Neural cell (in vitro differentiated cells): ENCODE data around the gene TMEM59L. TPM values are rescaled to one million over a fixed set of nuclear protein-coding genes. Genes with fewer than 3 reads are reported as not detected.

Experiments used
- H2AFZ ChIP-seq: fragments of 200-600, 300-800 bp; sonication (generic), shearing (Covaris generic); 2 replicates; pipeline ENCODE4 v1.6.0; 2014; ENCODE audit warnings: low read depth, mild to moderate bottlenecking, antibody characterized with exemption, low read length, moderate library complexity
- H3F3A ChIP-seq: fragments of 200-600 bp; shearing (Covaris generic); 2 replicates; pipeline ENCODE4 v1.6.1; 2016; ENCODE audit warnings: mild to moderate bottlenecking, moderate library complexity, mixed read lengths, antibody characterized with exemption, low read length; ENCODE audit not compliant: insufficient read depth, poor library complexity, severe bottlenecking
- H3K27ac ChIP-seq: fragments of 200-600, 300-800 bp; sonication (generic), shearing (Covaris generic); 2 replicates; pipeline ENCODE4 v1.5.1; 2014; ENCODE audit warnings: mild to moderate bottlenecking, low read length, moderate library complexity
- H3K27me3 ChIP-seq: fragments of 300-800, 200-600 bp; sonication (generic), shearing (Covaris generic); 2 replicates; pipeline ENCODE4 v1.6.0; 2014; ENCODE audit warnings: mild to moderate bottlenecking, low read depth, low read length, moderate library complexity; ENCODE audit not compliant: insufficient read depth
- H3K36me3 ChIP-seq: fragments of 300-800, 200-600 bp; sonication (generic), shearing (Covaris generic); 2 replicates; pipeline ENCODE4 v1.5.1; 2014; ENCODE audit warnings: mild to moderate bottlenecking, antibody characterized with exemption, low read length, moderate library complexity; ENCODE audit not compliant: insufficient read depth
- H3K4me2 ChIP-seq: fragments of 300-800, 200-600 bp; sonication (generic), shearing (Covaris generic); 2 replicates; pipeline ENCODE4 v1.6.0; 2014; ENCODE audit warnings: mild to moderate bottlenecking, low read length
- H3K4me3 ChIP-seq: fragments of 300-800, 200-600 bp; sonication (generic), shearing (Covaris generic); 2 replicates; pipeline ENCODE4 v1.5.1; 2014; ENCODE audit warnings: mild to moderate bottlenecking, low read length, moderate library complexity
- H3K79me2 ChIP-seq: fragments of 200-600 bp; shearing (Covaris generic); replicated peaks from 2 replicates; pipeline ENCODE4 v1.6.0; 2014; ENCODE audit warnings: mild to moderate bottlenecking, low read length, moderate library complexity; ENCODE audit not compliant: insufficient read depth
- H3K9ac ChIP-seq: fragments of 300-800, 200-600 bp; sonication (generic), shearing (Covaris generic); 2 replicates; pipeline ENCODE4 v1.6.1; 2016; ENCODE audit warnings: mild to moderate bottlenecking, low read length, mixed read lengths
- H3K9me2 ChIP-seq: fragments of 200-600 bp; shearing (Covaris generic); 2 replicates; pipeline ENCODE4 v1.6.1; 2016; ENCODE audit warnings: mild to moderate bottlenecking, low read length, mixed read lengths; ENCODE audit not compliant: insufficient read depth
- H3K9me3 ChIP-seq: fragments of 200-600, 300-800 bp; sonication (generic), shearing (Covaris generic); 2 replicates; pipeline ENCODE4 v1.6.1; 2016; ENCODE audit warnings: mild to moderate bottlenecking, mixed run types, low read length, moderate library complexity, mixed read lengths
- H4K20me1 ChIP-seq: fragments of 200-600 bp; shearing (Covaris generic); 2 replicates; pipeline ENCODE4 v1.6.1; 2016; ENCODE audit warnings: mild to moderate bottlenecking, mixed run types; ENCODE audit not compliant: insufficient read depth
- CTCF ChIP-seq: fragments of 450-650 bp; IDR thresholded peaks from 2 replicates; pipeline ENCODE4 v1.5.1; 2014; ENCODE audit warnings: antibody characterized with exemption, mild to moderate bottlenecking, moderate library complexity; ENCODE audit not compliant: poor library complexity, severe bottlenecking
- EP300 ChIP-seq: fragments of 450-650 bp; conservative IDR thresholded peaks from 2 replicates; pipeline ENCODE4 v1.6.1; 2014; ENCODE audit warnings: antibody characterized with exemption, mild to moderate bottlenecking, moderate library complexity; ENCODE audit not compliant: poor library complexity, severe bottlenecking
- EZH2 ChIP-seq: fragments of 200-600, 300-800 bp; shearing (Covaris generic), sonication (generic); IDR thresholded peaks from 2 replicates; pipeline ENCODE4 v1.6.1; 2014; ENCODE audit warnings: antibody characterized with exemption, low read length, borderline replicate concordance, mild to moderate bottlenecking; ENCODE audit not compliant: insufficient read depth, poor library complexity, severe bottlenecking
- MXI1 ChIP-seq: fragments of 450-650 bp; conservative IDR thresholded peaks from 2 replicates; pipeline ENCODE4 v1.6.1; 2014; ENCODE audit warnings: antibody characterized with exemption, mild to moderate bottlenecking; ENCODE audit not compliant: poor library complexity, severe bottlenecking
- POLR2AphosphoS5 ChIP-seq: IDR thresholded peaks from 2 replicates; pipeline ENCODE4 v1.6.1; 2012
- RAD21 ChIP-seq: fragments of 450-650 bp; conservative IDR thresholded peaks from 2 replicates; pipeline ENCODE4 v1.6.1; 2014; ENCODE audit warnings: antibody characterized with exemption, mild to moderate bottlenecking, moderate library complexity
- REST ChIP-seq: IDR thresholded peaks from 2 replicates; pipeline ENCODE4 v1.6.1; 2012; ENCODE audit warnings: borderline replicate concordance
- SMC3 ChIP-seq: fragments of 450-650 bp; conservative IDR thresholded peaks from 2 replicates; pipeline ENCODE4 v1.6.1; 2014; ENCODE audit warnings: antibody characterized with exemption, mild to moderate bottlenecking, moderate library complexity; ENCODE audit not compliant: poor library complexity
- TAF1 ChIP-seq: IDR thresholded peaks from 2 replicates; pipeline ENCODE4 v1.6.1; 2012; ENCODE audit warnings: low read depth
- polyA plus RNA-seq: library from polyadenylated mRNA; depleted of rRNA; stranded (reverse); fragments of >200 nt; gene quantifications from 2 replicates; pipeline ENCODE4 v1.2.3, GENCODE V29; 2014

Gene TMEM59L
- polyA plus RNA-seq, 1 donor from 2014 or later: 138 TPM

GRCh38 chr19:18650021-18650390, 37.3 kb downstream of the TMEM59L start:
- Histone ChIP-seq H3K27me3 (no peaks in the 10 kb centered on the region), H4K20me1 (no peaks in the 10 kb centered on the region), H3K27ac (no peak overlapping the region), H3K9ac (no peak overlapping the region), H3K36me3 (no peaks in the 10 kb centered on the region), H3K79me2 (no peaks in the 10 kb centered on the region), H3K9me3 (no peaks in the 10 kb centered on the region), H3K9me2 (no peaks in the 10 kb centered on the region), H3K4me3 (no peak overlapping the region), H2AFZ (no peak overlapping the region), H3F3A (no peaks in the 10 kb centered on the region), H3K4me2 (no peak overlapping the region)
- no peak for TF ChIP-seq EZH2
- no peak for TF ChIP-seq TAF1
- no peak for TF ChIP-seq RAD21
- no peak for TF ChIP-seq POLR2AphosphoS5
- no peak for TF ChIP-seq EP300
- TF ChIP-seq SMC3: no peak
- TF ChIP-seq CTCF: no peak

- Histone ChIP-seq H3K27ac (no peak overlapping the region), H3K27me3 (no peaks in the 10 kb centered on the region), H3K4me3 (no peak overlapping the region), H4K20me1 (no peaks in the 10 kb centered on the region), H2AFZ (no peak overlapping the region), H3F3A (no peaks in the 10 kb centered on the region), H3K79me2 (no peaks in the 10 kb centered on the region), H3K9ac (no peak overlapping the region), H3K9me3 (no peaks in the 10 kb centered on the region), H3K36me3 (no peaks in the 10 kb centered on the region), H3K9me2 (no peaks in the 10 kb centered on the region), H3K4me2 (no peak overlapping the region)
- no peak for TF ChIP-seq POLR2AphosphoS5
- no peak for TF ChIP-seq CTCF
- TF ChIP-seq TAF1: no peak
- no peak for TF ChIP-seq SMC3
- no peak for TF ChIP-seq RAD21
- TF ChIP-seq MXI1: no peak
- no peak for TF ChIP-seq REST
- TF ChIP-seq EZH2: no peak
- no peak for TF ChIP-seq EP300
Measured at GRCh38 chr19:18650468-18651041, 37.9 kb downstream of the TMEM59L start.
